CD4-positive, alpha-beta T cell treated with Interleukin-1 beta for 1 hour (primary cell): ENCODE measurements around the gene TBC1D7.
"Not testable (repeated sequence)": the region's sequence is repeated elsewhere in the genome, so short reads cannot be mapped to it uniquely, and the experiment has no call there.

Experiments used
- DNase-seq, 2 donors: peaks; one replicate each; pipeline ENCODE4 v3.0.0-alpha.2; 2020 to 2022

TBC1D7 gene

DNA sequence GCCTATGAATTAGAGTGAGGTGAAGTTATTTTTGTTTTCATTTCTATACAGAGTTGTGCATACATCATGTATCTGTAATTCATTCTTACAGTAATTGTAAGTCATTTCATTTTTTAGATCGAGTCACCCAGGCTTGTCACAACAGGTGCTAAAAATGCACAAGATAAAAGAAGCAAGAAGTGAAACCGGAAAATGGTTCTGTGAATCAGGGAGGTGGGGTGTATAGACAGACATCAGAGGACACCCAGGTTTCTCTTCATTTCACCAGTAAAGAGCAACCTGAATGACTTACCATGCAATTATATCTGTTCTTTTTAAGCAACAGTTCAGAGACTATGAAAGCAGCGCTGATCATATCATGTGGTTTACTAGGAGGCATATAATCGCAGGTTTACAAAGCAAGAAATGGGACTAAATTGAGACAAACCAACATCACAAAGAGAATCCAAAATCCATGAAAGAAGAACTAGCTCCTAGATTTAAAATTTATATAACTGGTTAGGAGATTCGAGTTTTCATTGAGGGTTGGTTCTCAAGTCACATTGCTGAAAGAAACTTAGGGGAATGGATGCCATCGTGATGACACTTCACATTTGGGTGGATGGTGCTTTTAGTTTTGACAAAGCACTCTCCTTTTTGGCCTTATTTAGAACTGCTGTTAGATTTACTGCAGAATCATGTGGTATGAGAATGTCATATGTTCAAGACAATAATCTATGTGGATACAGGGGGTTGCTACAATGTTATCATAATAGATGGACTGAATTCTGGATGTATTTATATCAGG is 27.9 kb upstream of the TBC1D7 start:
- DNase-seq: peak; percentile 29 to 57

DNA sequence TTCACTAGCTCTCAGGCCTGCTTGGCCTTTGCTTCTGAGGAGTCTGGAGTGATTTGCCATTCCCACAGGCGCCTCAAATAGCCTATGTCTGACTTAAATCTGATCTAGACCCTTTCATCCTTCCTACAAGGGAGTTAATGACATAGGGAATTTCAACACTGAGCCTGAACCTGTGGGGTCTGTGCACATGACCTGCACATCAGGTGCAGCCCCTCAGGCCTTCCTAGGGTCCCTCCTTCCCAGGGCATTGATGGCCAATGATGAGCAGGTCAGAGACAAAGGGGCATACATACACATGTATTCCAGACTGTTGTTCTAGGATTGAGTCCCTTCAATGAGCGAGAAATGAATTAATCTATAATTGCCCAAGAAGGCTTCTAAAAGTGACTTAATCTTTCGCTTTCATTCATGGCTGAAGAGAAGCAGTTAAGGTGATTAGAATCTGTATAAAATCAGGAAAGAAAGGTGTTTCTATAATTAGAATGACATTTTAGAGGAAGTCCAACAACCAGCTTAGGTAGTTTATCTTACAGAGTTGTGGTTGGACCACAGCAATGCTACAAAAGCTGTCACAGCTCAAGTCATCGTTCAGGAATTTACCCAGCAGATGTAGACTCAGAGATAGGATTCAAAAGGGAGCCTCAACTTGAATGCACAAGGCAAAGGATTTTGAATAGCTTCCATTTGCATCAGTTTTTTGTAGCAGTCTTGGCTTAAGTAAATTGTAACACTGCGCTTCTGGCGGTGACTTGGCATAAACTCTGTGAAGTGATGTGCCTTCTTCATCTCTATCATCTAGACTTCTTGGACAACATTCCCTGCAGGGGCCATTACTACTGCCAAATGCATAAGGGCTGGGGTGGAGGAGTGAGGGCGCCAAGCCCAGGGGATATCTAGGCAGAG is 27.0 kb upstream of the TBC1D7 start:
- peak in 1 of 2 donors; percentile 31 for DNase-seq

DNA sequence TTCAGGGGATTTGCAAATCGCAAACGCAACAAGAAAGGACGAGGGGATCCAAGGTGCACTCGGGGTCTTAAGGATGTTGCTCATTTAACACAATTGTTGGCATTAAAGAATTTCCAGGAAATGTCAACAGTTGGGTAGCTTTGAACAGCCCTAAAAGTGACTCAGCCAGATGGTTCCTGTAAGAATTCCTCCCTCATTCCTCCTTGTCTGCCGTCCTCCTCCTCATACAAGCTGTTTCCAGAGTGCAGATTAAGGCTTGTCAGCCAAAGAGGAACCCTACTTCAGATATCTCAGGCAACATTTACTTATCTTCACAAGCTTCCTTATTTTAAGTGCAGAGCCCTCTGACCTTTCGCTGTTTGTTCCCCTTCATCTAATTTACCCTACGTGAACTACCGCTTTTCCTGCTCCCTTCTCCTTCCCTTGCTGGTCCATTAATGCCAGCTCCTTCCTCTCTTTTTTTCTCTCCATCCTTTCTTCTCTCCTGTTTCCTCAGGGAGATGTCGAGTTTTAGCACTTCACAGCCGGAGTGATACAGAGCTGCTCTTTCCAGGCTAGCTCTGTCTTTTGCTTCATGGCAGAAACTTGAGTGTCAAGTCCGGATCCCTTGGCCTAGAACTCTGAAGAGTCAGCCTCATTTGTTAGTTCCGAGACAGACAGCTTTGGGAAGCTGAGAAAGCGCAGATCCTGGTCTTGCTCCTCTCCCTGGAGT is 26.1 kb upstream of the TBC1D7 start:
- DNase-seq: no peak

DNA sequence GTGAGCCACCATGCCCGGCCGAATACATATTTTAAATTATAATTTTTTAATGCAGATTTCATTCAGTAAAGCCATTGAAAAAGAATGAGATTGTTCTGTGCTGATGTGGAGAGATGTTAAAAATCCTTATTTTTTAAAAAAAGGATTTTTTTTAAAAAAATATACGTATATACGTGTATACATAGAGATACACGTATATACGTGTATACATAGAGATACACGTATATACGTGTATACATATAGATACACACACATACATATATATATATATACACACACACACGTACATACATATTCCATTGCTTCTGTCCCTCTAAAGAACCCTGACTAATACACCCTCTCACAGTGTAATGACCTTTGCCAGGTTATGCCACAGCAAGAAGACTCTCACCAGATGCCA is 23.8 kb upstream of the TBC1D7 start:
- DNase-seq: no peak

DNA sequence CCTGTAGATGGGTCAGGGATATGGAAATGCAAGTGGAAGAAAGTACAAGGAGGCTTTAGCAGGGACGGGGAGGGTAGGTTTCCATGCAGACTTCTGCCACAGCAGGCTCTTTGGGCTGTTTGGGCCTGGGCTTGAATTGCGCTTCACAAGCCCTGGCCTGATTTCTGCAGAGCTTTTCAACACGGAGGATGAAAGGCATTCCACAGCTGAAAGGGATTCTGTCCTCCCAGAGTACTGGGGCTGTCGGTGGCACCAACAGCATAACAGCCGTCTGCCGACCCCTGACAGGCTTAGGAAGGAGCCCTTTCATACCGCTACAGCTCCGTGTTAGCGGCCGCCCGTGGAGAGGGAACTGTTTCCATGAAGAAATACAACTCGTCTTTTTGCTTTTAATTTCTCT is 22.9 kb upstream of the TBC1D7 start:
- DNase-seq: no peak

DNA sequence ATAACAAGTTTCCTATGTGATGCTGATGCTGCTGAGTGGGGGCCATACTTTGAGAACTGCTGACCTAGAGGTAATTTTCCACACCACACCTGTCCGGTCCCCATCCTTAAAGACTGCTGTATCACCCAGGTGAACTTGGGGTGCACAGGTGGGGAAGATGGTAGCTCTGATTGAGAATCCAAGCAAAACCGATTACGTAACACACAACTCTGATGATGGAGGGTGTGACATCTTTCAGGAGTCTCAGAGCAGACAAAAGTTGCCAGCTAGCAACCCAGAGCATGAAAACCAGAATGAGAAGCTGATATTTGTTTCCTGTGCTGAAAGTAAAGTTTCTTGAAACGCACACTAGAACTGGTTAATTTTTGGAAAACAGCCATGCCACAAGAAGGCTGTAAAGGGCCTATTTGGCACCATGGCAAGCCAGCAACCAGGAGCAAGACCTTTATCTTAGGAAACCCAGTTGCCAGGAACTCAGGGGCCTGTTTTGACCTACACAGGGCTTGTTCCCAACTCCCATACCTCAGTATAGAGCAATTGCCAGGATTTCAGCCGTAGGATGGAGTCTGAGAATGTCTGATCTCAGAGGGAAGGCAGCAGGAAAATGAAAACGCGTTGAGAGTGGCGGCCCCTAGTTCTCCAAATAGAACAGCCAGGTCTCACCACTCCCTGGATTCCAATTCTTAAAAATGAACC is 21.6 kb upstream of the TBC1D7 start:
- no peak for DNase-seq

DNA sequence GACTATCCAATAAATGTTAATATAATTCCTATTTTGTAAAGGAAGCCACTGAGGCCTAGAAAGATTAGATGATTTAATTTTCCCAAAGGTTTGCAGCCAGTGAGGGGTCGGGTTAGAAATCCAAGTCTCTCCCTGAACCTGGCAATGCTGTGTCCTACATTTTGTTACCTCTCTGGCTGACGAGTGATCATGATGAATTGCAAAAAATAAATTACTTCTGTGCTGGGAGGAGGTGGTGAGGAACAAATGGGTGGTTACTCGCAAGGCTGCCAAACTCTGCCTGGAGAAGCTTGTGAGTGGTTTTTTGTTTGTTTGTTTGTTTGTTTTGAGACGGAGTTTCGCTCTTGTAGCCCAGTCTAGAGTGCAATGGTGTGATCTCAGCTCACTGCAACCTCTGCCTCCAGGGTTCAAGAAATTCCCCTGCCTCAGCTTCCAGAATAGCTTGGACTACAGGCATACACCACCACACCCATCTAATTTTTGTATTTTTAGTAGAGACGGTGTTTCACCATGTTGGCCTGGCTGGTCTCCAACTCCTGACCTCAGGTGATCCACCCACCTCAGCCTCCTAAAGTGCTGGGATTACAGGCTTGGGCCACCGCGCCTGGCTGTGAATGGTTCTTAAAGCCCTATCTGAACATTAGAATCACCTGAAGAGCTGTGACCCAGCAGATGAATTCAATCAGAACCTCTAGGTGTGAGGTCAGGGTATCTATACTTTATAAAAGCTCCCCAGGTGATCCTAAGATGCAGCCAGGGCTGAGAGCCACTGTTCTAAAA is 20.2 kb upstream of the TBC1D7 start:
- DNase-seq: no peak

DNA sequence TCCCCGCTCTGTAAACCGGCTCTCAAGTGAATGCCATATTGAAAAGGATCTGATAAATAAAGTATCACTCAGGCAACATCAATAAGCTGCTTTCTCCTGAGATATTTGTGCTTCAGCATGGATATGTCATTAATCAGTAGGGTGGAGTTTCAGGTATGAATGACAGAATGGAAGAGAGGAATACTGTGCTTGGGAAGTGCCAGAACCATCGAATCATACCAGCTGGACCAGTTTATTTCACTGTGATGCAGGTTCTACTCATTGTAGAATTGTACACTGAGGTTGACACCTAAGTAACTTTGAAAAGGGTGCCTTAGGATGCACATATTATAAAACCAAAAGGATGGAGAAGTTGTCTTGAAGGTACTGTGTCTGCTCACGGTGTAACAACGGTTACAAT is 17.9 kb upstream of the TBC1D7 start:
- no peak for DNase-seq

DNA sequence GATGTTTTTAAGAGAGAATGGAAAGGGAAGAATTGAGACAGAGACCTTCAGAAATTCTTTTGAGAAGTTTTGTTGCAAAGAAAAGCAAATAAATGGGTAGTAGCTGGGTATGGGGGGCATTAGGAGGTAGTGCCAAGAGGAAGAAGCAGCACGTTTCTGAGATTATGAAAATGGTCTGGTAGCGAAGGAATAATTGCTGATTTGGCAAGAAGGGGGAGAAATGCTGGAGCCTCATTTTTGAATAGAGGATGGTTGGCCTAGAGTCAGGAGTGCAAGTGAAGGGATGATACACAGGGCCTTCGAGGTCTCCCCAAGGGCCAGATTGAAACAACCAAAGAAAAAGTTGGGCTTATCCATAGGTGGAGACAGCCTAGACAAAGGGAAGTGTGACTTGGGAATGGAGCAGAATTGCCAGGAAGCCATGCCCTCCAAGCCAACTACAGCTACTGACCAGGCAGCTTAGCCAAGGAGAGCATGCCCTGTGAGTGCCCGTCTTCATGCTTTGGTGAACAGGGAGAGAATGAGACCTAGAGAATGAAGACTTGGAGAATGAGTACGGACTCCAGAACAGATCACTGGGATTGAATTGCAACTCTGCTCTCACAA is 14.2 kb upstream of the TBC1D7 start:
- no peak for DNase-seq

DNA sequence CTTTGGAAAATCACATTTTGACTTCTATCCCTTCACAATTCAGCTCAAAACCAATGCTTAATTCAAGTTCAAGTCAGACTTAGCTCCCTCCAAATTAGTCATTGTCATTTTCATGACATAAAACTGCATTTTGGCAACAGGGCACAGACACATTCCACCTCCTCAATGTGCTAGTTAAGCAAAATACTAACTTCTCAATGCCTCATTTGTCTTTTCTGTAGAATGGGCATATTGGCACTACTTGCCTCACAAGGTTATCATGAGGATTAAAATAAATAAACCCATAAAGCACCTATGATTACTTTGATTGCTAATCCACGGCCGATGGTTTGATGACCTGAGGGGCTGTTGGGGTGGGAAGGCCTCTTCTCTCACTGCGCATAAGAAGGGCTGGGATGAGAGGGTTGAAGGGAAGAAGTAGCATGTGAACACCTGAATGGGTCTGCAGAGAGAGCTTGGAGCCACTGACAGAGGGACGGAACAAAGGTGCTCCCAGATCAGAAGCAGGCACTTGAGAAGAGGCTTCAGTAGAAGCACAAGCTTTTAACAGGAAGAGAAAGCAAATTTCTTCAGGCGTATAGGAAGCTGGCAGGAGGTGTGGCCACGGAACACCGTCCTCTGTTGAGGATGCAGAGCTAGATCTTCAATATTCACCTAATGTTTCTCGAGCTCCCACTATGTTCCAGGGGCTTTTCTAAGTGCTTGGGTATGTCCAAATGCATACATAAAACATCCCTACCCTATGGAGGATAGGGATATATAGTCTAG is 11.7 kb upstream of the TBC1D7 start:
- DNase-seq: no peak

DNA sequence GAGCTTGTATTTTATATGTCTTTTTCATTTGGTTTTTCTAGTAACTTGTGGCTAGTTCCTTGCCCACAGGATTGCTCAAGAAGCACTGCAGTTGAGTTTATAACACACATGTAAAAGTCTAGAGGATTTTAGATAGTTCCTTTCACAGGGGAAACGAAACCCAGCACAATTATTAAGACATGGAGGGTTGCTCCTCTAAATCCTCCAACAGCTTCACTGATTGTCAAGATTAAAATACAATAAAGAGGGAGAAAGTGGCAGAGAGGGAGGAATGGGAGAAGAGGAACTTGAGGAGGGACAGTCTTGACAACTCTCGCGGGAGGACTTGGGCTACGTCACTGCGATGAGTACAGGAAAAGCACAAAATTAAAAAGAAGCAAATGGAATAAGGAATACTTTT is 9.7 kb upstream of the TBC1D7 start:
- DNase-seq: no peak

DNA sequence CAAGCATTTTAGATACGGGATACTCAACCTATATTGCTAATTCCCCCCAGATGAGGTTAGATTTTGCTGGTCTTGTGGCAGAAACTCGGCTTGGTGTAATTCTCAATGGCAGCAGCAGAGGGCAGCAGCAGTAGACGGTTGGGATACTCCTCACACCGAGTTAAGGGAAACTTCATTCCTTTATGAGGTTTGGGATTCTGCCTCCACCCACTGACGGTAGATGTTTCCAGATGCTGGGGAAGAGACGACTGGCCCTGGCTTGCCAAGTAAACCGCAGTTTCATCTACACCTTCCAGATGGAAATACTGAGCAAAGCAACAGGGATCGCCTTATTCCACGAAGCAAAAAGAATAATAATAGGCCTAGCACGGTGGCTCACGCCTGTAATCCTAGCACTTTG is 8.2 kb upstream of the TBC1D7 start:
- DNase-seq: peak; percentile 54 to 70

DNA sequence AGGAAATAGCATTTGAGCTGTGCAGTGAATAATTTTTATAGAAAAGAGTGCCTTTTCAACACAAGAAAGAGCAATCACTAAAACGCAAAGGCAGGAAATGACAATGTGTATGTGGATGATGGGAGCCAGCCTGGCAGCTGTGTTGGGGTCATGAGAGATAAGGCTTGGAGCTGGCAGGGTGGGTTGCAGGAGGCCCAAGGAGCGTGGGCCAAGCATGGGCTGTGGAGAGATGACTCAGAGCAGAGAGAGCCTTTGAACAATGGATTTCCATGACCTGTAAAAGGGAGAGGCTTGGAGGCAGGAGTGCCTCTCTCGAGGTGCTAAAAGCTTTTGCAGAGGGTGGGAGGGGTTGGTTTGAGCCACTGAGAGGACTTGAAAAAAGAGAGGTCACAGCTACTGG is 6.6 kb upstream of the TBC1D7 start:
- no peak for DNase-seq

DNA sequence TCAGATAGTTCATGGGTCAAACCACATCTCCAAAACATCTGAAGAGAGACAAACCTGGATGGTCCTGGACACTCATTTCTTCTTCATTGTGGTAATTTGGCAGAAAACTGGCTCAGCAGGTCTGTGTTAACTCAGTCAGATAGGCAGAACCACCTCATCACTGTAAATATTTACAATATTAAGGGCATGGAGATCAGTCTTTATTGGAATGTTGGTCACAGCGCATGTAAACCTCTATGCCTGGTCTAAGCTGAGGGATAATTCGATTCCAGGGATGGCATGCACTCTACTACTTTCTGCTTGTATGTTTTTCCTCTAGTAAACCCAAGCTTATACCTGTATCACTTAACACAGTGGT is 4.0 kb upstream of the TBC1D7 start:
- DNase-seq: no peak

DNA sequence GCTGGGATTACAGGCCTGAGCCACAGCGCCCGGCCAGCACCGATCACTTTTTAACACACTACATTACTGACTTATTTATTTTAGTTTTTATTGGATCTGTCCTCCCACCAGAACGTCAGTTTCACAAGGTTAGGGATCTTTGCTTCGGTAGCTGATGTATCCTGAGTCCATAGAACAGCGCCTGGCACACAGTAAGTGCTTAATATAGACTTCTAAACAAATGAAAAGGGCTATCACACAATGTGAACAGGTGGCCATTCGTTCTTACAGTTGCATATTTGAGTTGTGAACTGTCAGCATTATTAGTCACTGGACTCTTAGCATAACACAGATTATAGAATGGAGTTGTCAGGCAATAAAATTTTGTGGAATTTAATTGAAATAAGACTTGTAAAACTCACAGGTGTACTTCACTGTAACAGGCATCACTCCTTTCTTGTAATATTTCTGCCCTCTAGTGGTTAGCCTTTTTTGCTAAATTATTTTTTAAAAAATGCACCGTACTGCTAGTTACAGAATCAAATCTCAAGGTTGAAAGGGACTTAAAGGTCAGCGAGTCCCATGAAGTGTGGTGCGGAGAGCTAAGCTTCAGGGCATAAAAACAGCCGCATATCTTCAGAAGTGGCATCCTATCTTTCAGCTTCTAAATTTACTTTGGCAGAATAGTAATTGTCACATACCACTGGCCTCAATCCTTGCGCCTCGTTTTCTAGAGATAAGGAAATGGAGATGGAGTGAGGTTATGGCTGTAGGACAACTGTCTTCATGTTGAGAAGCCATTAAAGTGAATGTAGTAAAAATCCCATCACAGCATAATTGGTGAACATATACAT is 3.4 kb upstream of the TBC1D7 start:
- DNase-seq: peak in 1 of 2 donors; percentile 55

DNA sequence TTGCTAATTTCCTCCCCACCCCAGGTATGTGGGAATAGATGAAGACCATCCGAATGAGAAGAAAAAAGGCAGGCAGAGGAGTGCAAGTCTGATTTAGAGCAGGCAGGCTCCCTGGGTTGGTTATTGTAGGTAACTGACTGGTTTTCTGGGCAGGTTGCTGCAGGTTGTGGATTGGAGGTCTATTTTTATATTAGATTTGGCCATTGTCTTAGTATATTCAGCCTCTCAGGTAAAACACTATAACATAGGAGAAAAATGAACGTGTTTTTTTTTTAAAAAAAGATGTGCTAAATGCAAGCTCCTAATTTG is 492 bp upstream of the TBC1D7 start:
- no peak for DNase-seq

DNA sequence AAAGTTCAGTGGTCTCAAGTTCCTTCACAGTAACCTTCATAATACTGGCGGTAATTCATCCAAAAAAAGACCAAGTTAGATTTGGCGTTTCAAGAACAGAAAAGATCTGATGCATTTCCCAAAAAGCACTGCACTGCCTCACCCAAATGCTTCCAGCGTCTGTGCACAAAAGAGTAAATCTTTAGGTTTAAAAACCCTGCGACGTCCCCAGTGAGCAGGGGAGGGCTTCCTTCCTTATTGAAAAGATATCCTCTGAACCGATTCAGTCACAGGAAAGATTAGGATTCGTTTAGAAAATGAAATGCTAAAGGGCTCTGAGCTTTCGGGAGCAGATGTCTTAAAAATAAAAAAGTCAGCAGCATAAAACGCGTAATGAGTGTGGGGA is 654 bp downstream of the TBC1D7 start:
- peak in 1 of 2 donors; percentile 20 for DNase-seq

DNA sequence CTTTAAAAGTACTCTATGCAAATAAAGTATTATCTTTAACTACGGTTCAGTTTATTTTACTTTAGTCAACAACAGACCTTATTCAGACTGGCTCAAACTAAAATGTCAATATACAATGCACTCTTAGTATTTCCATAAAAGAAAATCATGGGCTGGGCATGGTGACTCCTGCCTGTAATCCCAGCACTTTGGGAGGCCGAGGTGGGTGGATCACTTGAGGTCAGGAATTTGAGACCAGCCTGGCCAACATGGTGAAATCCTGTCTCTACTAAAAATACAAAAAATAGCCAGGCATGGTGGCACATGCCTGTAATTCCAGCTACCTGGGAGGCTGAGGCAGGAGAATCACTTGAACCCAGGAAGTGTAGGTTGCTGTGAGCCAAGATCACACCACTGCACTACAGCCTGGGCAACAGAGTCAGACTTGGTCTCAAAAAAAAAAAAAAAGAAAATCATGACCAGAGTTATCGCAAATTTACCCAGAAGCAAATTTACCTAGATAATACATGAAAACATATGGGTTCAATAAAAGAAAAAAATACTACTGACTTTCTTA is 2.2 kb downstream of the TBC1D7 start:
- not testable (repeated sequence) for DNase-seq

DNA sequence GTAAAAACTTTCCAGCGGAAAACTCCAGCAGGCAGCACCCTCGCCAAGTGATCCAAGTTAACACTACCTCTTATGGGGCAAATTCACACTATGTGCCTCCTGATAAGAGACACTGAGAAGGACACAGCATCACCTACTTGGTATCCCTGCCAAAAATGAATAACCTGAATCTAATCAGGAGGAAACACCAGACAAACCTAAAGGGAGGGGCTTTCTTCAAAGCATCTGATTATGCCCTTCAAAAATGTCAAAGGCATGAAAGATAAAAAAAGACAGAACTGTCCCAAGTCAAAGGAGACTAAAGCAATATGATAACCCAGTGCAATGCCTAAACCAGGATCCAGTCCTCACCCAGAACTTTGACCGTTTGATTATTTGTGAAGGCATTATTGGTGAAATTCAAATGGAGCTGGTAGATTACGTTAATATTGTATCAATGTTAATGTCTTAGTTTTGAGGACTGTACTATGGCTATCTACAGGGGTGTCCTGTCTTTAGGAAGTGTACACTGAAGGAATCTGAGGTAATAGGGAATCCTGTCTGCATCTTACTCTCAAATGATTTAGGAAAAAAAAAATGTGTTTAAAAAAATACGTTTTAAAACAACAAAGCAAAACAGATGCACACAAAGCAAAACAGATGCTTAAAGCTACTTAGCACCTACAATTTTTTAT is 8.3 kb downstream of the TBC1D7 start:
- DNase-seq: no peak
